Astrocyte (in vitro differentiated cells and primary cell): ENCODE measurements around the gene HMGCR. TPM values are rescaled to one million over a fixed set of nuclear protein-coding genes. Genes with fewer than 3 reads are reported as not detected.

ENCODE experiments used
- DNase-seq: peaks from one replicate; pipeline ENCODE4 v3.0.0-alpha.2; 2010; ENCODE audit warnings: low read depth
- FAIRE-seq: peaks from 2 replicates; lab custom pipeline; 2011; peaks lifted over from hg19 to GRCh38; lab: Jason Lieb, UNC
- H2AFZ ChIP-seq: 2 replicates; pipeline ENCODE4 v1.6.0; 2012; ENCODE audit warnings: low read depth, low read length, inconsistent platforms
- H3K27ac ChIP-seq: 2 replicates; pipeline ENCODE4 v1.5.1; 2011; ENCODE audit warnings: low read depth, low read length, inconsistent platforms
- H3K27me3 ChIP-seq: 2 replicates; pipeline ENCODE4 v1.6.0; 2011; ENCODE audit warnings: low read length, inconsistent platforms; ENCODE audit not compliant: insufficient read depth
- H3K36me3 ChIP-seq: 2 replicates; pipeline ENCODE4 v1.5.1; 2011; ENCODE audit warnings: low read length, inconsistent platforms; ENCODE audit not compliant: insufficient read depth
- H3K4me1 ChIP-seq: 2 replicates; pipeline ENCODE4 v1.5.1; 2011; ENCODE audit warnings: low read length, inconsistent platforms; ENCODE audit not compliant: insufficient read depth
- H3K4me2 ChIP-seq: 2 replicates; pipeline ENCODE4 v1.6.0; 2012; ENCODE audit warnings: low read length, inconsistent platforms
- H3K4me3 ChIP-seq: 2 replicates; pipeline ENCODE4 v1.5.1; 2011; ENCODE audit warnings: low read depth, mild to moderate bottlenecking, low read length, inconsistent platforms; ENCODE audit not compliant: insufficient read depth
- H3K79me2 ChIP-seq: 2 replicates; pipeline ENCODE4 v1.6.0; 2012; ENCODE audit warnings: mild to moderate bottlenecking, low read length, inconsistent platforms; ENCODE audit not compliant: insufficient read depth
- H3K9ac ChIP-seq: 2 replicates; pipeline ENCODE4 v1.6.0; 2012; ENCODE audit warnings: mild to moderate bottlenecking, low read length, inconsistent platforms
- H3K9me3 ChIP-seq: 2 replicates; pipeline ENCODE4 v1.5.1; 2012; ENCODE audit warnings: low read depth, mild to moderate bottlenecking, low read length, inconsistent platforms; ENCODE audit not compliant: insufficient read depth
- H4K20me1 ChIP-seq: 2 replicates; pipeline ENCODE4 v1.6.0; 2012; ENCODE audit warnings: low read length, inconsistent platforms; ENCODE audit not compliant: insufficient read depth
- H3K27ac Mint-ChIP-seq: one replicate; pipeline ENCODE4 v1.8.0; 2021; ENCODE audit warnings: mild to moderate bottlenecking, mixed read lengths; ENCODE audit not compliant: unreplicated experiment
- H3K27me3 Mint-ChIP-seq: one replicate; pipeline ENCODE4 v1.8.0; 2021; ENCODE audit warnings: low read depth, mixed read lengths; ENCODE audit not compliant: unreplicated experiment
- H3K36me3 Mint-ChIP-seq: one replicate; pipeline ENCODE4 v1.8.0; 2021; ENCODE audit warnings: low read depth, mixed read lengths; ENCODE audit not compliant: unreplicated experiment
- H3K4me1 Mint-ChIP-seq: one replicate; pipeline ENCODE4 v1.8.0; 2021; ENCODE audit warnings: low read depth, mixed read lengths; ENCODE audit not compliant: unreplicated experiment
- H3K4me3 Mint-ChIP-seq: one replicate; pipeline ENCODE4 v1.8.0; 2021; ENCODE audit warnings: mild to moderate bottlenecking, moderate library complexity, mixed read lengths; ENCODE audit not compliant: unreplicated experiment
- H3K9me3 Mint-ChIP-seq: one replicate; pipeline ENCODE4 v1.8.0; 2021; ENCODE audit warnings: mild to moderate bottlenecking, mixed read lengths; ENCODE audit not compliant: unreplicated experiment
- EZH2 ChIP-seq: IDR thresholded peaks from 2 replicates; pipeline ENCODE4 v1.6.1; 2012; ENCODE audit warnings: mild to moderate bottlenecking, low read length, inconsistent platforms; ENCODE audit not compliant: insufficient read depth
- total RNA-seq: library from RNA; stranded (reverse); gene quantifications from 2 replicates; pipeline ENCODE4 v1.2.1, GENCODE V29; 2021
- TF ChIP-seq, protein P1 (sequence below): IDR thresholded peaks from 2 replicates; pipeline ENCODE4 v1.5.1; 2011; ENCODE audit warnings: low read depth, mild to moderate bottlenecking, inconsistent platforms, low read length, moderate library complexity; ENCODE audit not compliant: insufficient read depth

Gene HMGCR
- total RNA-seq, 1 donor from 2014 or later, result 114 TPM

DNA sequence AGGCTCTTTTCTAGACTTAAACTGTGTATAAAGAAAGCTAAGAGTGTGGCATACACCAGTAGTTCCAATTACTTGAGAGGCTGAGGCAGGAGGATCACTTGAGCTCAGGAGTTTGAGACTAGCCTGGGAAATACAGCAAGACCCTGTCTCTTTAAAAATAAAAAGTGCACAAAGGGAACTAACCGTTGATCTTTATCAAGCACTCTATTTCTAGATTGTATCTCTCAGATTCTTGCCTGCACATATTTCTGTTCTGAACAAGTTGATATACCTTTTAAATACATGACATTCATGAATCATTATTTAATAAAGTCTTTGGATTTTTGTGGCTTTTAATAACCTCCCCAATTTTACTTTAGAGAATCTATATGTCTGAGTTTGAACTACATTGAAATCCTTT lies 47.2 kb downstream of the HMGCR start:
- Mint-ChIP-seq H3K9me3 (no peaks in the 10 kb centered on the region), H3K27me3 (no peaks in the 10 kb centered on the region), H3K4me1 (no peaks in the 10 kb centered on the region), H3K4me3 (no peak overlapping the region), H3K36me3 (peaks cover 12% of the 10 kb centered on the region), H3K27ac (no peak overlapping the region)
- DNase-seq (no peak), FAIRE-seq (no peak)
- no peak overlapping the region for H3K4me3 ChIP-seq
- H3K9me3 ChIP-seq, result no peaks in the 10 kb centered on the region
- H3K27ac ChIP-seq, result no peak overlapping the region
- H3K4me1 ChIP-seq, result no peaks in the 10 kb centered on the region
- H3K4me2 ChIP-seq, result no peak overlapping the region
- TF ChIP-seq, protein P1, sequence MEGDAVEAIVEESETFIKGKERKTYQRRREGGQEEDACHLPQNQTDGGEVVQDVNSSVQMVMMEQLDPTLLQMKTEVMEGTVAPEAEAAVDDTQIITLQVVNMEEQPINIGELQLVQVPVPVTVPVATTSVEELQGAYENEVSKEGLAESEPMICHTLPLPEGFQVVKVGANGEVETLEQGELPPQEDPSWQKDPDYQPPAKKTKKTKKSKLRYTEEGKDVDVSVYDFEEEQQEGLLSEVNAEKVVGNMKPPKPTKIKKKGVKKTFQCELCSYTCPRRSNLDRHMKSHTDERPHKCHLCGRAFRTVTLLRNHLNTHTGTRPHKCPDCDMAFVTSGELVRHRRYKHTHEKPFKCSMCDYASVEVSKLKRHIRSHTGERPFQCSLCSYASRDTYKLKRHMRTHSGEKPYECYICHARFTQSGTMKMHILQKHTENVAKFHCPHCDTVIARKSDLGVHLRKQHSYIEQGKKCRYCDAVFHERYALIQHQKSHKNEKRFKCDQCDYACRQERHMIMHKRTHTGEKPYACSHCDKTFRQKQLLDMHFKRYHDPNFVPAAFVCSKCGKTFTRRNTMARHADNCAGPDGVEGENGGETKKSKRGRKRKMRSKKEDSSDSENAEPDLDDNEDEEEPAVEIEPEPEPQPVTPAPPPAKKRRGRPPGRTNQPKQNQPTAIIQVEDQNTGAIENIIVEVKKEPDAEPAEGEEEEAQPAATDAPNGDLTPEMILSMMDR, result no peak
- TF ChIP-seq EZH2, result no peak
- H4K20me1 ChIP-seq, result no peaks in the 10 kb centered on the region
- H3K79me2 ChIP-seq, result no peaks in the 10 kb centered on the region
- H3K27me3 ChIP-seq, result no peaks in the 10 kb centered on the region
- H3K36me3 ChIP-seq, result peaks cover 7% of the 10 kb centered on the region
- no peak overlapping the region for H2AFZ ChIP-seq
- H3K9ac ChIP-seq, result no peak overlapping the region

DNA sequence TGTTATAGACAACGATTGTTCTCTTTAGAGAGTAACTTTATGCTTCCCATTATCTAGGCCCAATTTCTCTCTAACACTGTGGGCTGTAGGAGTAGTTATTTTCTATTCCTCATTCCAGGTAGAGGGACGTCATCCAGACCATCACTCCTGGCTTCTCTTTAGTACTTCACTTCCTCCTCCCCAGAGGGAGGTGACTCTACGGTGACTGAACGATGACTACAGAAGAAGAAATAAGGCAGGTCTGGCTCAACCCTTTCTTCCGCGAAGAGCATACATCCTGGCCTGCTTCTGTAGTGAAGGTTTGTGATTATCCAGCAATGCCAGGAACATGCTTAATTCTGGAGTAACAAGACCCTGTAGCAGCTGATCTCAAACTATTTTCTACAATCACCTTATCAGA lies 50.8 kb downstream of the HMGCR start:
- Histone ChIP-seq H3K4me1 (no peaks in the 10 kb centered on the region), H3K36me3 (no peaks in the 10 kb centered on the region), H3K4me3 (no peak overlapping the region), H3K4me2 (no peak overlapping the region), H3K79me2 (no peaks in the 10 kb centered on the region), H4K20me1 (no peaks in the 10 kb centered on the region), H3K27me3 (no peaks in the 10 kb centered on the region), H3K27ac (no peak overlapping the region), H3K9me3 (no peaks in the 10 kb centered on the region), H2AFZ (no peak overlapping the region), H3K9ac (no peak overlapping the region)
- no peaks in the 10 kb centered on the region for H3K9me3 Mint-ChIP-seq
- FAIRE-seq, result no peak
- no peak overlapping the region for H3K27ac Mint-ChIP-seq
- peaks cover 8% of the 10 kb centered on the region for H3K36me3 Mint-ChIP-seq
- no peaks in the 10 kb centered on the region for H3K27me3 Mint-ChIP-seq
- TF ChIP-seq, protein P1, result no peak
- TF ChIP-seq EZH2, result no peak
- no peak for DNase-seq
- H3K4me1 Mint-ChIP-seq, result no peaks in the 10 kb centered on the region
- H3K4me3 Mint-ChIP-seq, result no peak overlapping the region

DNA sequence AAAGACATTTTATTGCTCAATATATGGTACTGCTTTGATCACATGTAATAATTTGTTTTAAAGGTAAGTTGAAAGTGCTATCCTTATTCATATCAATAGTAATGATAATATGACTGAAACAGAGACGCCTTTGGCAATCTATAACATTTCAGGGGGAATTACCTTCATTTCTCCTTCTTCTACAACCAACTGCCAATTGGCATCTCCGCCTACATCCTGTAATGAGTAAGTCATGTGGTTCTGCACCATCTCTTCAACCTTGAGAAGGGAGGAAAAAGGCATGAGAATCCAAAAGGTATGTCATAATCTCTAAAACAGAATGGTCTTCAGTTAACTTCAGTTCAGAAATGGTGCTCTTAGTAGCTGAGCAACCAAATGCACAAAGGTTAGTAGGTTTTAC lies 52.4 kb downstream of the HMGCR start:
- no peaks in the 10 kb centered on the region for H4K20me1 ChIP-seq
- no peak overlapping the region for H3K27ac ChIP-seq
- H3K4me1 Mint-ChIP-seq, result no peaks in the 10 kb centered on the region
- no peak overlapping the region for H3K4me3 ChIP-seq
- H3K36me3 Mint-ChIP-seq, result peaks cover 8% of the 10 kb centered on the region
- no peak for FAIRE-seq
- H3K9ac ChIP-seq, result no peak overlapping the region
- no peak overlapping the region for H3K4me3 Mint-ChIP-seq
- TF ChIP-seq, protein P1, result no peak
- TF ChIP-seq EZH2, result no peak
- H3K4me2 ChIP-seq, result no peak overlapping the region
- no peaks in the 10 kb centered on the region for H3K27me3 ChIP-seq
- H3K36me3 ChIP-seq, result no peaks in the 10 kb centered on the region
- H3K27me3 Mint-ChIP-seq, result no peaks in the 10 kb centered on the region
- H3K79me2 ChIP-seq, result no peaks in the 10 kb centered on the region
- H3K4me1 ChIP-seq, result no peaks in the 10 kb centered on the region
- H2AFZ ChIP-seq, result no peak overlapping the region
- no peak for DNase-seq
- no peak overlapping the region for H3K27ac Mint-ChIP-seq
- no peaks in the 10 kb centered on the region for H3K9me3 Mint-ChIP-seq
- H3K9me3 ChIP-seq, result no peaks in the 10 kb centered on the region
